ENCODE measurements around the gene ASXL2. TPM values are rescaled to one million over a fixed set of nuclear protein-coding genes. Genes with fewer than 3 reads are reported as not detected.

ASXL2 gene
- total RNA-seq, 1 donor from 2014 or later = 19.9 TPM

- Mint-ChIP-seq H3K27ac (ENCODE audit: unreplicated experiment) (no peak overlapping the region), H3K9me3 (ENCODE audit: unreplicated experiment) (peaks cover 3% of the 10 kb centered on the region), H3K4me1 (ENCODE audit: low read depth, unreplicated experiment) (no peaks in the 10 kb centered on the region), H3K27me3 (ENCODE audit: unreplicated experiment) (no peaks in the 10 kb centered on the region), H3K36me3 (ENCODE audit: unreplicated experiment) (peaks cover 5% of the 10 kb centered on the region), H3K4me3 (ENCODE audit: unreplicated experiment) (no peak overlapping the region)
- DNase-seq = no peak
- no peak for TF ChIP-seq CTCF (IDR thresholded peaks at IDR 0.05; ENCODE audit: partially characterized antibody, unreplicated experiment)
Measured at GRCh38 chr2:25895610-25896009, 17.3 kb upstream of the ASXL2 start.

- no peak for TF ChIP-seq CTCF (IDR thresholded peaks at IDR 0.05; ENCODE audit: partially characterized antibody, unreplicated experiment)
- no peak overlapping the region for H3K4me3 Mint-ChIP-seq (ENCODE audit: unreplicated experiment)
- no peaks in the 10 kb centered on the region for H3K27me3 Mint-ChIP-seq (ENCODE audit: unreplicated experiment)
- peaks cover 4% of the 10 kb centered on the region for H3K9me3 Mint-ChIP-seq (ENCODE audit: unreplicated experiment)
- DNase-seq = no peak
- no peaks in the 10 kb centered on the region for H3K4me1 Mint-ChIP-seq (ENCODE audit: low read depth, unreplicated experiment)
- H3K36me3 Mint-ChIP-seq (ENCODE audit: unreplicated experiment) = peaks cover 5% of the 10 kb centered on the region
- H3K27ac Mint-ChIP-seq (ENCODE audit: unreplicated experiment) = no peak overlapping the region
Measured at GRCh38 chr2:25895018-25895417, 16.7 kb upstream of the ASXL2 start.

GRCh38 chr2:25894135-25894830 is 16.0 kb upstream of the ASXL2 start:
- no peak for TF ChIP-seq CTCF (IDR thresholded peaks at IDR 0.05; ENCODE audit: partially characterized antibody, unreplicated experiment)
- Mint-ChIP-seq H3K27me3 (ENCODE audit: unreplicated experiment) (no peaks in the 10 kb centered on the region), H3K9me3 (ENCODE audit: unreplicated experiment) (peaks cover 4% of the 10 kb centered on the region), H3K4me1 (ENCODE audit: low read depth, unreplicated experiment) (no peaks in the 10 kb centered on the region), H3K4me3 (ENCODE audit: unreplicated experiment) (no peak overlapping the region), H3K27ac (ENCODE audit: unreplicated experiment) (no peak overlapping the region), H3K36me3 (ENCODE audit: unreplicated experiment) (peaks cover 5% of the 10 kb centered on the region)
- no peak for DNase-seq

GRCh38 chr2:25891672-25892071 is 13.4 kb upstream of the ASXL2 start:
- Mint-ChIP-seq H3K4me3 (ENCODE audit: unreplicated experiment) (no peak overlapping the region), H3K4me1 (ENCODE audit: low read depth, unreplicated experiment) (no peaks in the 10 kb centered on the region), H3K27ac (ENCODE audit: unreplicated experiment) (no peak overlapping the region), H3K36me3 (ENCODE audit: unreplicated experiment) (no peaks in the 10 kb centered on the region), H3K9me3 (ENCODE audit: unreplicated experiment) (peaks cover 3% of the 10 kb centered on the region), H3K27me3 (ENCODE audit: unreplicated experiment) (peaks cover 3% of the 10 kb centered on the region)
- DNase-seq = no peak
- TF ChIP-seq CTCF (IDR thresholded peaks at IDR 0.05; ENCODE audit: partially characterized antibody, unreplicated experiment) = no peak

GRCh38 chr2:25887624-25888242 is 9.4 kb upstream of the ASXL2 start:
- Mint-ChIP-seq H3K4me1 (ENCODE audit: low read depth, unreplicated experiment) (no peaks in the 10 kb centered on the region), H3K36me3 (ENCODE audit: unreplicated experiment) (no peaks in the 10 kb centered on the region), H3K4me3 (ENCODE audit: unreplicated experiment) (no peak overlapping the region), H3K27me3 (ENCODE audit: unreplicated experiment) (peaks cover 3% of the 10 kb centered on the region), H3K27ac (ENCODE audit: unreplicated experiment) (no peak overlapping the region), H3K9me3 (ENCODE audit: unreplicated experiment) (peaks cover 1% of the 10 kb centered on the region)
- DNase-seq = no peak
- no peak for TF ChIP-seq CTCF (IDR thresholded peaks at IDR 0.05; ENCODE audit: partially characterized antibody, unreplicated experiment)

Data from glutamatergic neuron (in vitro differentiated cells).